Measurements from ENCODE around the gene MEX3C.

The MEX3C gene

GRCh38 chr18:51135364-51135763 lies 62.1 kb downstream of the MEX3C start:
- no peak for TF ChIP-seq SIN3A (IDR thresholded peaks at IDR 0.05; ENCODE audit: borderline replicate concordance, insufficient read depth, low read length)
- no peak for TF ChIP-seq REST (IDR thresholded peaks at IDR 0.05; ENCODE audit: insufficient read depth in 1 of 2, low read depth in 2 of 2, low read length in 2 of 2)

GRCh38 chr18:51134721-51135120 lies 62.8 kb downstream of the MEX3C start:
- no peak for TF ChIP-seq POLR2AphosphoS5 (IDR thresholded peaks at IDR 0.05; ENCODE audit: low read depth, low read length)
- TF ChIP-seq TAF1 (IDR thresholded peaks at IDR 0.05; ENCODE audit: borderline replicate concordance, insufficient read depth, low read length), result no peak
- no peak for TF ChIP-seq SIN3A (IDR thresholded peaks at IDR 0.05; ENCODE audit: borderline replicate concordance, insufficient read depth, low read length)

GRCh38 chr18:51133580-51134160 lies 63.8 kb downstream of the MEX3C start:
- no peak for TF ChIP-seq TAF1 (IDR thresholded peaks at IDR 0.05; ENCODE audit: borderline replicate concordance, insufficient read depth, low read length)
- no peak for TF ChIP-seq REST (IDR thresholded peaks at IDR 0.05; ENCODE audit: insufficient read depth in 1 of 2, low read depth in 2 of 2, low read length in 2 of 2)
- no peak for TF ChIP-seq SIN3A (IDR thresholded peaks at IDR 0.05; ENCODE audit: borderline replicate concordance, insufficient read depth, low read length)
- TF ChIP-seq FOXP2 (optimal IDR thresholded peaks at IDR 0.05; ENCODE audit: borderline replicate concordance, extremely low read depth, extremely low read length, insufficient read depth), result no peak
- TF ChIP-seq POLR2AphosphoS5 (IDR thresholded peaks at IDR 0.05; ENCODE audit: low read depth, low read length), result no peak

- TF ChIP-seq SIN3A (IDR thresholded peaks at IDR 0.05; ENCODE audit: borderline replicate concordance, insufficient read depth, low read length), result no peak
- TF ChIP-seq REST (IDR thresholded peaks at IDR 0.05; ENCODE audit: insufficient read depth in 1 of 2, low read depth in 2 of 2, low read length in 2 of 2), result no peak
- no peak for TF ChIP-seq TAF1 (IDR thresholded peaks at IDR 0.05; ENCODE audit: borderline replicate concordance, insufficient read depth, low read length)
- TF ChIP-seq FOXP2 (optimal IDR thresholded peaks at IDR 0.05; ENCODE audit: borderline replicate concordance, extremely low read depth, extremely low read length, insufficient read depth), result no peak
- TF ChIP-seq POLR2AphosphoS5 (IDR thresholded peaks at IDR 0.05; ENCODE audit: low read depth, low read length), result no peak
Observed at GRCh38 chr18:51132256-51132935, 65.1 kb downstream of the MEX3C start.

GRCh38 chr18:51128533-51128932 lies 68.9 kb downstream of the MEX3C start:
- TF ChIP-seq FOXP2 (optimal IDR thresholded peaks at IDR 0.05; ENCODE audit: borderline replicate concordance, extremely low read depth, extremely low read length, insufficient read depth) (no peak), SIN3A (IDR thresholded peaks at IDR 0.05; ENCODE audit: borderline replicate concordance, insufficient read depth, low read length) (no peak), TAF1 (IDR thresholded peaks at IDR 0.05; ENCODE audit: borderline replicate concordance, insufficient read depth, low read length) (no peak), POLR2AphosphoS5 (IDR thresholded peaks at IDR 0.05; ENCODE audit: low read depth, low read length) (no peak), REST (IDR thresholded peaks at IDR 0.05; ENCODE audit: insufficient read depth in 1 of 2, low read depth in 2 of 2, low read length in 2 of 2) (no peak)
